ENCODE results near the gene IL4R. TPM values are rescaled to one million over a fixed set of nuclear protein-coding genes. Genes with fewer than 3 reads are reported as not detected.

The IL4R gene
- total and polyA plus RNA-seq, 10 of the 15 experiments (the other 5 are each of a cell fraction or from before 2014, with no cell fraction given): 2.6 to 70.4 (median 36.6) TPM

DNA sequence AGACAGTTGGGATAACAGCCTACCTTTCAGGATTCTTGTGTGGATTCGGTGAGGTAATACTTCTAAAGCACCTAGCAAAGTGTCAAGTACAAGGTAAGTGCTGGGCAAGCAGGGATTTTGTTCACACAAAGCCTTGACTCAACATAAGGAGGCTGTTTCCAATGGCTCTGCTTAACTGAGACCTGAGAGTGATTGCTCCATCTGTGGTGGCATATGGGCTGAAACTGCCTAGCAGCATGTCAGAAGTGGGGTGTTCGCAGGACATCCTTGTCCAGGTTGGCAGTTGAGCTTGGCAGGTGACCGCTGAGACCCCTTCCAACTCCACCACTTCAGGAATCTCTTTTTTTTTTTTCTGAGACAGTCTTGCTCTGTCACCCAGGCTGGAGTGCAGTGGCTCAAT, 19.8 kb downstream of the IL4R start:
- intact Hi-C loops (cut with micrococcal nuclease; ENCODE audit: unreplicated experiment) (no loop called here), in situ Hi-C loops (cut with MboI) (no loop called here)
- no peak overlapping the region for H3K4me2 ChIP-seq (ENCODE audit: control insufficient read depth, insufficient read depth)
- H3K27me3 ChIP-seq (replicated peaks in 1 of 2; ENCODE audit: control insufficient read depth in 2 of 2, insufficient read depth in 2 of 2, low read length in 1 of 2): no peaks in the 10 kb centered on the region
- no peak for TF ChIP-seq CBX3 (IDR thresholded peaks at IDR 0.05; ENCODE audit: borderline replicate concordance, low read depth)
- no peak for TF ChIP-seq HDAC2 (IDR thresholded peaks at IDR 0.05)
- no peak for TF ChIP-seq SREBF1 (IDR thresholded peaks at IDR 0.05; ENCODE audit: low read length)
- no peak for TF ChIP-seq YY1 (IDR thresholded peaks at IDR 0.05; ENCODE audit: low read depth, low read length)
- TF ChIP-seq, protein P1, sequence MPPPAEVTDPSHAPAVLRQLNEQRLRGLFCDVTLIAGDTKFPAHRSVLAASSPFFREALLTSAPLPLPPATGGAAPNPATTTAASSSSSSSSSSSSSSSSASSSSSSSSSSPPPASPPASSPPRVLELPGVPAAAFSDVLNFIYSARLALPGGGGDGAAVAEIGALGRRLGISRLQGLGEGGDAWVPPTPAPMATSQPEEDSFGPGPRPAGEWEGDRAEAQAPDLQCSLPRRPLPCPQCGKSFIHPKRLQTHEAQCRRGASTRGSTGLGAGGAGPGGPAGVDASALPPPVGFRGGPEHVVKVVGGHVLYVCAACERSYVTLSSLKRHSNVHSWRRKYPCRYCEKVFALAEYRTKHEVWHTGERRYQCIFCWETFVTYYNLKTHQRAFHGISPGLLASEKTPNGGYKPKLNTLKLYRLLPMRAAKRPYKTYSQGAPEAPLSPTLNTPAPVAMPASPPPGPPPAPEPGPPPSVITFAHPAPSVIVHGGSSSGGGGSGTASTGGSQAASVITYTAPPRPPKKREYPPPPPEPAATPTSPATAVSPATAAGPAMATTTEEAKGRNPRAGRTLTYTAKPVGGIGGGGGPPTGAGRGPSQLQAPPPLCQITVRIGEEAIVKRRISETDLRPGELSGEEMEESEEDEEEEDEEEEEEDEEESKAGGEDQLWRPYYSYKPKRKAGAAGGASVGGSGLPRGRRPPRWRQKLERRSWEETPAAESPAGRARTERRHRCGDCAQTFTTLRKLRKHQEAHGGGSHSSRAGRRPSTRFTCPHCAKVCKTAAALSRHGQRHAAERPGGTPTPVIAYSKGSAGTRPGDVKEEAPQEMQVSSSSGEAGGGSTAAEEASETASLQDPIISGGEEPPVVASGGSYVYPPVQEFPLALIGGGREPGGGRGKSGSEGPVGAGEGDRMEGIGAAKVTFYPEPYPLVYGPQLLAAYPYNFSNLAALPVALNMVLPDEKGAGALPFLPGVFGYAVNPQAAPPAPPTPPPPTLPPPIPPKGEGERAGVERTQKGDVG (CRISPR knock-in tag; IDR thresholded peaks at IDR 0.05): no peak
- TF ChIP-seq MYB (IDR thresholded peaks at IDR 0.05; ENCODE audit: borderline replicate concordance, low read depth, low read length): no peak
- TF ChIP-seq RELA (IDR thresholded peaks at IDR 0.05; ENCODE audit: borderline replicate concordance, partially characterized antibody): no peak
- no peak for TF ChIP-seq SUPT20H (IDR thresholded peaks at IDR 0.05; ENCODE audit: borderline replicate concordance, control insufficient read depth, low read depth, low read length)
- H2AFZ ChIP-seq (ENCODE audit: control insufficient read depth, low read depth, low read length): no peak overlapping the region
- 98% methylated on average over 3 of the region's 3 CpGs for WGBS (ENCODE audit: insufficient coverage, insufficient replicate concordance, low lambda C conversion rate, missing lambda C conversion rate)
- ChIA-PET POLR2A (no interaction called here), RAD21 (ENCODE audit: unreplicated experiment) (interaction anchor here (0.7 kb wide), 1 partner anchor 96 kb away, joined by 3 read pairs; no protein-coding TSS in a partner anchor), CTCF (interaction anchor here (0.6 kb wide), 1 partner anchor 99 kb away, joined by 3 read pairs; no protein-coding TSS in a partner anchor), SMC1A (ENCODE audit: uncharacterized antibody, unreplicated experiment) (no interaction called here)
- FAIRE-seq: no peak
- H3K79me2 ChIP-seq (ENCODE audit: control insufficient read depth, insufficient read depth, low read length): peaks cover 5% of the 10 kb centered on the region
- no peak for DNase-seq (ENCODE audit: low read depth, low spot score)
- H3K9ac ChIP-seq (ENCODE audit: control insufficient read depth, insufficient read depth, low read length): no peak overlapping the region
- no peaks in the 10 kb centered on the region for H4K20me1 ChIP-seq (ENCODE audit: control insufficient read depth, insufficient read depth)
- BruUV-seq (replicated peaks): no TSS peak
- H3K4me1 ChIP-seq (ENCODE audit: control insufficient read depth, insufficient read depth, low read length): no peaks in the 10 kb centered on the region
- no peak overlapping the region for H3K4me3 ChIP-seq
- H3K36me3 ChIP-seq (ENCODE audit: control insufficient read depth in 2 of 2, insufficient read depth in 2 of 2, low read length in 1 of 2): peaks cover 15 to 22% of the 10 kb centered on the region in 2 experiments
- peaks cover 5% of the 10 kb centered on the region; the same call in 2 of the 3 replicates for H3K9me3 ChIP-seq (replicated peaks; ENCODE audit: control insufficient read depth, insufficient read depth, low read length)
- no peak overlapping the region for H3K27ac ChIP-seq (ENCODE audit: control insufficient read depth, insufficient read depth)
- ATAC-seq: no peak
